Muscle of leg (tissue), 11 donors: ENCODE results near the gene PSMB1. TPM values are rescaled to one million over a fixed set of nuclear protein-coding genes. Genes with fewer than 3 reads are reported as not detected.

Experiments
- DNase-seq: peaks from one replicate; pipeline ENCODE4 v3.0.0; 2013
- H3K27ac ChIP-seq: one replicate; pipeline ENCODE4 v1.5.1; 2013; ENCODE audit warnings: mild to moderate bottlenecking, low read length, control low read depth
- H3K27me3 ChIP-seq: one replicate; pipeline ENCODE4 v1.6.1; 2013; ENCODE audit warnings: low read length; ENCODE audit not compliant: control insufficient read depth, insufficient read depth
- H3K36me3 ChIP-seq: one replicate; pipeline ENCODE4 v1.6.1; 2013; ENCODE audit warnings: low read length; ENCODE audit not compliant: control insufficient read depth, insufficient read depth
- H3K4me1 ChIP-seq: one replicate; pipeline ENCODE4 v1.6.1; 2013; ENCODE audit warnings: low read length; ENCODE audit not compliant: control insufficient read depth, insufficient read depth
- H3K4me3 ChIP-seq: one replicate; pipeline ENCODE4 v1.5.1; 2013; ENCODE audit warnings: low read length, control low read depth
- H3K9me3 ChIP-seq: replicated peaks from 2 replicates; pipeline ENCODE4 v1.6.1; 2013; ENCODE audit warnings: low read depth, low read length; ENCODE audit not compliant: control insufficient read depth
- WGBS: methylation state at CpG from one replicate; pipeline ENCODE4 v1.1.5; 2013; ENCODE audit warnings: missing lambda C conversion rate; ENCODE audit not compliant: insufficient coverage; 5-methylcytosine and 5-hydroxymethylcytosine counted together
- polyA plus RNA-seq, 8 donors: library from polyadenylated mRNA; unstranded; fragments of 120-200 nt; gene quantifications; one replicate each; pipeline versions ENCODE4 v1.2.1 to v1.2.3, GENCODE V29; 2013; ENCODE audit warnings: inconsistent platforms in 1 of 8, low replicate concordance in 1 of 8; ENCODE audit not compliant: insufficient read length in 8 of 8, insufficient read depth in 1 of 8
- total RNA-seq: library from RNA; stranded (reverse); fragments of 120-200 nt; gene quantifications from one replicate; pipeline ENCODE4 v1.2.4, GENCODE V29; 2013

The PSMB1 gene
- total and polyA plus RNA-seq, 9 donors, result 119 to 180 (median 135) TPM

DNA sequence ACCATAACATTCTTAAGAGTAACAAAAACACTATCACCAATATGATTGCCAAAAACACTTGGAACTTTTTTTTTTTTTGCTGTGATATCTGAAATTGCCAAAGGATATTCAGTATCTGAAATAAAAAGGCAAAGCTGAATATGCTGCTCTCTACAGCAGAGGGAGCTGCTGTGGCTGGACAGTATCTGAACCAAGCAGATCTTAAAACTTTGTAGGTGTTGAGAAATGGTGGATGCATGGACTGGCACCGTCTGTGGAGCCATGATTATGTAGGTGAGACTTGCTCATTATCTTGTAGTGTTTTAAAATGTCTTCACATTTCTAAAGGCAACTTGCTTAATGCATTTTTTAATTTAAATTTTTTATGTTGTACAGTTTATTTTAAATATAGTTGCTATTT, 22.1 kb upstream of the PSMB1 start:
- no peaks in the 10 kb centered on the region for H3K27me3 ChIP-seq
- no peak overlapping the region for H3K4me3 ChIP-seq
- no peaks in the 10 kb centered on the region for H3K4me1 ChIP-seq
- H3K27ac ChIP-seq, result no peak overlapping the region
- DNase-seq, result no peak
- peaks cover 49% of the 10 kb centered on the region for H3K36me3 ChIP-seq
- WGBS, result no CpG with 5 or more reads among the region's 1 CpG
- no peaks in the 10 kb centered on the region for H3K9me3 ChIP-seq

DNA sequence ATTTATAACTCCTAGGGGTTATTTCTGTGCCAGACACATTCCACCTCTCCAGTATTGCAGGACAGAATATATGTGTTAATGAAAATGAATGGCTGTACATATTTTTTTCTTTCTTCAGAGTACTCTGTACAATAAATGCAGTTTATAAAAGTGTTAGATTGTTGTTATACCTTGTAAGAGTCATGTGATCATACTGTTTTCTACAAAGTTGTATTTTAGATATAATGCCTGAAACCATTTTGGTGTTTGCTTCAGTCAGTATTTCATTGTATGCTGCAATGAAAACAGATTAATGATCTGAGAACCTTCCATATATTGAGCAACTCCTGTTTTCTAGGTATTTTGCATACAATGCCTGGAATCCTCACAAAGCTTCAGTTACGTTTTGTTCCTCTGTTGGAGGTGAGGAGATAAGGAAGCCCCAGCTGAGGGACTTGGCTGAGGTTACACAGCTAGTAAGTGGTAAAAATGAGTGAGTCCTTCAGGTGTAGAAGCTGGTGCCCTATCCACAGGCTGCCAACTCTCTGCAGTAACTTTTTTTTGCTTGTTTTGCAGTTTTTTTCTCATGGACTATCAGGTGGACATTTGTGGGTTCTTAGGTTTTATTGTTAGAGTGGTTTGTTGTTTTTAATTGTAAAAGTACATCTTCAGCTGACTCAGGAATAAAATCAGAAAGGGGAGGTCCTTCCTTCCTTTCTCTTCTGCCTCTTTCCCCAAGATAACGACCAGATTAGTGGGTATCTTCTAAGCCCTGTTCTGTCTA, 19.8 kb upstream of the PSMB1 start:
- H3K27ac ChIP-seq, result no peak overlapping the region
- peaks cover 48% of the 10 kb centered on the region for H3K36me3 ChIP-seq
- no peaks in the 10 kb centered on the region for H3K4me1 ChIP-seq
- DNase-seq, result no peak
- no peak overlapping the region for H3K4me3 ChIP-seq
- no CpG with 5 or more reads among the region's 2 CpGs for WGBS
- no peaks in the 10 kb centered on the region for H3K9me3 ChIP-seq
- no peaks in the 10 kb centered on the region for H3K27me3 ChIP-seq

DNA sequence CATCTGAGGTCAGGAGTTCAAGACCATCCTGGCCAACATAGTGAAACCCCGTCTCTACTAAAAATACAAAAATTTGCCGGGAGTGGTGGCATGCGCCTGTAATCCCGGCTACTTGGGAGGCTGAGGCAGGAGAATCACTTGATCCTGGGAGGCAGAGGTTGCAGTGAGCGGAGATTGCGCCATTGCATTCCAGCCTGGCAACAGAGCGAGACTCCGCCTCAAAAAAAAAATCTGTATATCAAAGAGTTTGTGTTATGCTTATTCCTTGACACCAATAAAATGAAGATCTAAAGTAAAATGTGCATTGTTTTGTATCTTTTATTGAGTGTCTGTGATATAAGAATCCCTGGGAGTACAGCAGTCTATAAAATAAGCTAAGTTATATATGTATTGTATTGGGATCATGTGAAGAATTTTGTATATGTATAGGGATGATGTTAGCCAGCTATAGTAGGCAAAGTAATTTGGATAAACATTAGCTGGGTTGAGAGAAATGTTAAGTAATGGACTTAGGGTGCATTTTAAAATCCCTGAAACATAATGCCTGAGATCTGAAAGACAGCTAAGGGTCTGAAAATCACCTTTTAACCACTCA, 11.9 kb upstream of the PSMB1 start:
- no peak for DNase-seq
- peaks cover 40% of the 10 kb centered on the region for H3K36me3 ChIP-seq
- H3K4me3 ChIP-seq, result no peak overlapping the region
- 100% methylated on average over 3 of the region's 8 CpGs for WGBS
- H3K27me3 ChIP-seq, result no peaks in the 10 kb centered on the region
- no peaks in the 10 kb centered on the region for H3K9me3 ChIP-seq
- no peaks in the 10 kb centered on the region for H3K4me1 ChIP-seq
- no peak overlapping the region for H3K27ac ChIP-seq

DNA sequence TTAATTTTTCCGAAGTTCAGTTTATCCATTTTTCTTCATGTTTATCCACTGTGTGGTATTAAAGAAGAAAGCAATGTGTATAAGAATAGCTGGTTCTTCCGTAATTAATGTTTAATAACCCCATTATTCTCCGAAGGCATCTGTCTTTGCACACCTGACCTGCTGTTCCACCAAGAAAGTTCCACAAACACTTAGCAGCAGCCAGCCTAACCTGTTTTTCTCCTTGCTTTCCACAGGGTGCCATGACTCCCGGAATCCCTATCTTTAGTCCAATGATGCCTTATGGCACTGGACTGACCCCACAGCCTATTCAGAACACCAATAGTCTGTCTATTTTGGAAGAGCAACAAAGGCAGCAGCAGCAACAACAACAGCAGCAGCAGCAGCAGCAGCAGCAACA, 8.4 kb upstream of the PSMB1 start:
- DNase-seq, result no peak
- Histone ChIP-seq H3K9me3 (no peaks in the 10 kb centered on the region), H3K27me3 (no peaks in the 10 kb centered on the region), H3K4me1 (no peaks in the 10 kb centered on the region), H3K27ac (no peak overlapping the region), H3K4me3 (no peak overlapping the region), H3K36me3 (peaks cover 24% of the 10 kb centered on the region)
- 100% methylated on average over 3 of the region's 4 CpGs for WGBS

DNA sequence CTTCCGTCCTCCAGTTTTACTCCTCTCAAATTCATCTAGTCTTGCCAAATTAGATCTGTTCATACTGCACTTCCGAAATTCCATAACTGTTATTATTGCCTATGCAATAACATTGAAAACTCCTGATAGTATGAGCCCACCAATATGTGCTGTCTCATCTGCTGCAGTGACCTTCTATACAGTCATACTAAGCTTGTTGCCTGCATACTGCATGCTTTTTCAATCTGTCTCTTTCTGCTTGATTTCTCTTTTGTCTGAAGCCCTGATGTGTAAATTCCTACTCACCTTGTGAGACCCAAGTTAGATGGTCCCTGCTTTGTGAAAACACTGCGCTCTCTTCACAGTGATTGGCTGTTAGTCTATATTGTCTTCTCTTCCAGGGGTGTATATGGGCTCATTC, 2.2 kb upstream of the PSMB1 start:
- DNase-seq, result no peak
- H3K4me1 ChIP-seq, result peaks cover 9% of the 10 kb centered on the region
- no peak overlapping the region for H3K27ac ChIP-seq
- WGBS, result 57% methylated on average over 1 of the region's 3 CpGs
- peak overlapping the region; percentile 94 for H3K4me3 ChIP-seq
- peaks cover 6% of the 10 kb centered on the region for H3K36me3 ChIP-seq
- no peaks in the 10 kb centered on the region for H3K27me3 ChIP-seq
- no peaks in the 10 kb centered on the region for H3K9me3 ChIP-seq

DNA sequence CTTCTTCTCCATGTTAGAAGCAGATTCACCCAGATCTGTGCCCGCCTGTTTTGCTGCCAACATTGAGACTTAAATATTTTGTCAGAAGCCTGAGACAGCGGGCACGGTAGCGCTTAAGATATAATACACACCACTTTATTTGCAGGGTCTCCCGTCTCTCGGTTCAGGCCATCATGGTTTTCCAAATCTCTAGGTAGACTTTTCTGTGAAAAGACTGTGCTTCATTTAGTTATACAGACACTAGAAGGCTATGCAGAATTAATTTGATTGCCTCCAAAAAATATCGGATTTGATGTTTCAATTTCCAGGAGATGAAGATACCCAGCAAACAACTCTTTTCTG, 1.7 kb upstream of the PSMB1 start:
- WGBS, result 0% methylated on average over 3 of the region's 7 CpGs
- Histone ChIP-seq H3K27me3 (no peaks in the 10 kb centered on the region), H3K27ac (peak overlapping the region; percentile 89), H3K4me3 (peak overlapping the region; percentile 94), H3K4me1 (peaks cover 9% of the 10 kb centered on the region), H3K36me3 (peaks cover 4% of the 10 kb centered on the region), H3K9me3 (no peaks in the 10 kb centered on the region)
- DNase-seq, result no peak

DNA sequence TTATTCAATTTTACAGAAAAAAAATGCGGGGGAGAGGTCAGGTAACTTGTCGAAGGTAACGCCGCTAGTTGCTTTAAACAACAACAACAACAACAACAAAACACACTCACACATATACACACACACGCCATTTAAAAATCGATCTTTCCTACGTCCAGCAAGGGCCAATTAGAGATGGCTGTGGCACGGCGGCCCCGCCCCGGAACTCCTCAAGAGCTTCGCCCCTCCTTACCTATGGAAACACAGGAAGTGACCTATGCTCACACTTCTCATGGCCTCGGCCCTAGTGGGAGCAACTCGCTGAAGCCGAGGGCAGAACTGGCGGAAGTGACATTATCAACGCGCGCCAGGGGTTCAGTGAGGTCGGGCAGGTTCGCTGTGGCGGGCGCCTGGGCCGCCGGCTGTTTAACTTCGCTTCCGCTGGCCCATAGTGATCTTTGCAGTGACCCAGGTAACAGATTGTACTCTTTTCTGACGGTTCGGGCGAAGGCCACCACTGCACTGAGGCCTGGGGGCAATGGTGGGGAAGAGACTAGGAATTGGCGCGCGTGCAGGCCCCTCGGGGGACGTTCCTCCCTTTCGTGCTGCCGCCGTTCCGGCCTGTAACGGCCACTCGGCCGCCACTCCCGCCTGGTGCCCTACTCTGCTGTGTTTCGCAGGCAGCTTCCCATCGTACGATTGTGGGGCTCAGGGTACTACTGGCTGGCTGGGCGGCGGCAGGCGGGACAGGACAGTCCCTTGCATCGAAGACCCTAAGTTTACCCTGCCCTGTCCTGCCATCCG, 1.1 kb upstream of the PSMB1 start, which contains the start of gene TBP:
TSS of gene TBP (plus strand) at position 357 of the 783 bp plus-strand sequence. CDS start 2,661 bp downstream, outside the sequence.
- Histone ChIP-seq H3K27ac (peak within 1 kb of the TSS; percentile 89), H3K36me3 (peaks cover 4% of the 10 kb centered on the region), H3K4me1 (peaks cover 9% of the 10 kb centered on the region), H3K4me3 (peak within 1 kb of the TSS; percentile 94), H3K9me3 (no peaks in the 10 kb centered on the region), H3K27me3 (no peaks in the 10 kb centered on the region)
- 0% methylated on average over 44 of the region's 51 CpGs for WGBS
- DNase-seq, result peak; percentile 100

DNA sequence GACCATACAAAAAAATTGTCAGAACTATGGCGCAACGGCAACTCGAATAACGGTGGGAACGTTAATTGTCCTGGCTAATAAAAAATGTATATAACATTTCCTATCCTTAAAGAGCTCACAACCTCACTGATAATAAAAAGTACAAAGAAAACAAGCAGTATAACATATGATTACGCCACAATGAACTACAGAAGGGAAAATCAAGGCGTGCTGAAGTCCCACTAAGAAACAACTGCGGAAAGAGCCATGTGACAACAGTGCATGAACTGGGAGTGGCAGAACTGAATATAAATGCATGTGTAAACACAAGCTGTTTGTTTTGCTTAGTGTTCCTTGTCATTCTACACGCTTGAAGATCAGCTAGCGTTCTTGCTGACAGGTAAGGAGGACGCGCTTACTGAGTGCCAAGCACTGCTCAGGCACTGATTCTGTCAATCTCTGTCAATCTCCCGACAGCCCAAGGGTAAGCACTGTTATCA, 466 bp upstream of the PSMB1 start:
- peaks cover 9% of the 10 kb centered on the region for H3K4me1 ChIP-seq
- peak overlapping the region; percentile 89 for H3K27ac ChIP-seq
- H3K36me3 ChIP-seq, result peaks cover 4% of the 10 kb centered on the region
- peak overlapping the region; percentile 94 for H3K4me3 ChIP-seq
- WGBS, result 2% methylated on average over 6 of the region's 13 CpGs
- H3K27me3 ChIP-seq, result no peaks in the 10 kb centered on the region
- peak; percentile 86 for DNase-seq
- no peaks in the 10 kb centered on the region for H3K9me3 ChIP-seq

DNA sequence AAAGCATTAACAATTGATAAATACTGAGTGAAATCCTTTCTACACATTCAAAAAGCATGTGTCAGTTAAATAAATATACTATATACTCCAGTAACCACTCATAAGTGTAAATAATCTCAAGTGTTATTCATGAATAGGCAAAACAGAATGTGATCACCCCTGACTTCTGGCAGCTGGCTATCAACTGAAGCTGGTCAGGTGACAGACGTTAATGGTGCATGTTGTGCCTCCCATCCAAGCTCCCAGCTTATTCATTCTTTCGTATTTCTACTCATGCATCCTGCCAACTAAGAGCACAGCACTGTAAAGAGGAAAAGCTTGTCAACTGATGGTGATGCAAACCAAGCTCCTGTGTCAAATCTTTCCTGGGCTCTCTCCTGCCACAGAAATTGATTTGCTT, 7.7 kb downstream of the PSMB1 start:
- no peaks in the 10 kb centered on the region for H3K4me1 ChIP-seq
- no peaks in the 10 kb centered on the region for H3K9me3 ChIP-seq
- H3K27ac ChIP-seq, result no peak overlapping the region
- no peaks in the 10 kb centered on the region for H3K27me3 ChIP-seq
- no peak for DNase-seq
- WGBS, result no CpG with 5 or more reads among the region's 2 CpGs
- H3K36me3 ChIP-seq, result peaks cover 50% of the 10 kb centered on the region
- H3K4me3 ChIP-seq, result no peak overlapping the region
